NCI-H2227 (cell line): ENCODE data around the gene SPINK14.

ENCODE experiments used
- DNase-seq: peaks from one replicate; lab custom pipeline; 2025; ENCODE audit not compliant: unreplicated experiment; lab: John Stamatoyannopoulos, UW

Gene SPINK14

GRCh38 chr5:148193202-148193601, 24.9 kb downstream of the SPINK14 start:
- no peak for DNase-seq

- no peak for DNase-seq
These were observed 32.8 kb downstream of the SPINK14 start for GRCh38 chr5:148201151-148201550.

- DNase-seq: no peak
These were observed 34.3 kb downstream of the SPINK14 start, which contains the start of gene SPINK6 for GRCh38 chr5:148202531-148203203. SPINK6 (plus strand) TSS chr5:148203042; CDS start chr5:148203097, 55 bp downstream.

- no peak for DNase-seq
These were observed 36.9 kb downstream of the SPINK14 start for GRCh38 chr5:148205044-148205806.

- DNase-seq: no peak
These were observed 37.5 kb downstream of the SPINK14 start for GRCh38 chr5:148205865-148206264.

GRCh38 chr5:148206620-148207019, 38.3 kb downstream of the SPINK14 start:
- DNase-seq: no peak

- DNase-seq: no peak
These were observed 39.9 kb downstream of the SPINK14 start for GRCh38 chr5:148208226-148208625.

GRCh38 chr5:148209151-148209770, 40.9 kb downstream of the SPINK14 start:
- DNase-seq: no peak

GRCh38 chr5:148214665-148215185, 46.4 kb downstream of the SPINK14 start:
- no peak for DNase-seq

- DNase-seq: no peak
These were observed 53.2 kb downstream of the SPINK14 start for GRCh38 chr5:148221508-148221907.

- DNase-seq: no peak
These were observed 55.9 kb downstream of the SPINK14 start for GRCh38 chr5:148224117-148224742.
